Psoas muscle (tissue), 8 donors: ENCODE measurements around the gene RREB1. TPM values are rescaled to one million over a fixed set of nuclear protein-coding genes. Genes with fewer than 3 reads are reported as not detected.

Experiments used
- ATAC-seq, 4 donors: fragments of 200-7000 bp; cut with Tn5 transposase; one replicate each; pipeline ENCODE4 v1.9.1; 2020; ENCODE audit warnings: moderate library complexity in 3 of 4, mild to moderate bottlenecking in 2 of 4
- DNase-seq, 2 donors: peaks; one replicate each; pipeline ENCODE4 v3.0.0-alpha.2; 2020
- H3K27ac ChIP-seq: fragments of 200-600 bp; one replicate; pipeline ENCODE4 v1.8.0; 2022
- H3K27me3 ChIP-seq, 3 donors: fragments of 200-600 bp in 1 of 3; one replicate each; pipeline versions ENCODE4 v1.6.1 to v1.8.0; 2013 to 2022; ENCODE audit warnings: low read length in 2 of 3, mild to moderate bottlenecking in 2 of 3, moderate library complexity in 1 of 3; ENCODE audit not compliant: insufficient read depth in 3 of 3
- H3K36me3 ChIP-seq, 2 donors: fragments of 200-600 bp in 1 of 2; one replicate each; pipeline versions ENCODE4 v1.6.1 to v1.8.0; 2013 to 2022; ENCODE audit warnings: low read depth in 1 of 2, mild to moderate bottlenecking in 1 of 2, moderate library complexity in 1 of 2; ENCODE audit not compliant: insufficient read depth in 1 of 2
- H3K4me1 ChIP-seq: fragments of 200-600 bp; one replicate; pipeline ENCODE4 v1.8.0; 2022
- H3K4me3 ChIP-seq: fragments of 200-600 bp; one replicate; pipeline ENCODE4 v1.8.0; 2022; ENCODE audit warnings: mild to moderate bottlenecking
- H3K9me3 ChIP-seq: fragments of 200-600 bp; one replicate; pipeline ENCODE4 v1.8.0; 2022
- WGBS, 3 donors: extraction: QIAGEN DNeasy Blood & Tissue Kit; methylation state at CpG; one replicate each; pipeline versions ENCODE4 v1.1.6 to v1.1.7; 2013; 5-methylcytosine and 5-hydroxymethylcytosine counted together
- intact Hi-C, 2 donors: fragments of 100-400 bp; cut with DNase I; formaldehyde crosslinking; loops; one replicate each; pipeline versions ENCODE4 v1.11.0 to v1.14.2; 2022
- polyA plus RNA-seq, 3 donors: library from polyadenylated mRNA; stranded (reverse); fragments of 200-250 nt; gene quantifications; one replicate each; pipeline ENCODE4 v1.2.3, GENCODE V29; 2013
- total RNA-seq, 4 donors: library from RNA; stranded (reverse); fragmentation: NEBNext Ultra II Directional in 2 of 4; extraction: Animal tissue kit (Norgen Biotek cat#: 25700) in 2 of 4; gene quantifications; one replicate each; pipeline versions ENCODE4 v1.2.1 to v1.2.4, GENCODE V29; 2021 to 2023
- TF ChIP-seq, protein P1 (sequence below): fragments of 200-600 bp; IDR thresholded peaks from one replicate; pipeline ENCODE4 v1.8.0; 2022; ENCODE audit warnings: antibody characterized with exemption
- donor health status: healthy with polysubstance abuse.
- donor health status: DM: no; HTN: no; CAD: no; lungs with moderate emphysema.
- donor health status: Bipolar disorder and iron deficiency.
- donor health status: healthy.
- donor health status: DM: yes; HTN: yes; CAD: no.
- donor health status: DM: no; HTN: no; CAD: no.
- donor health status: DM: no; HTN: no; CAD: no.
- donor health status: DM: yes; HTN: yes; CAD: no.

RREB1 gene
- total and polyA plus RNA-seq, 7 donors: 4.6 to 49.4 (median 32.7) TPM

DNA sequence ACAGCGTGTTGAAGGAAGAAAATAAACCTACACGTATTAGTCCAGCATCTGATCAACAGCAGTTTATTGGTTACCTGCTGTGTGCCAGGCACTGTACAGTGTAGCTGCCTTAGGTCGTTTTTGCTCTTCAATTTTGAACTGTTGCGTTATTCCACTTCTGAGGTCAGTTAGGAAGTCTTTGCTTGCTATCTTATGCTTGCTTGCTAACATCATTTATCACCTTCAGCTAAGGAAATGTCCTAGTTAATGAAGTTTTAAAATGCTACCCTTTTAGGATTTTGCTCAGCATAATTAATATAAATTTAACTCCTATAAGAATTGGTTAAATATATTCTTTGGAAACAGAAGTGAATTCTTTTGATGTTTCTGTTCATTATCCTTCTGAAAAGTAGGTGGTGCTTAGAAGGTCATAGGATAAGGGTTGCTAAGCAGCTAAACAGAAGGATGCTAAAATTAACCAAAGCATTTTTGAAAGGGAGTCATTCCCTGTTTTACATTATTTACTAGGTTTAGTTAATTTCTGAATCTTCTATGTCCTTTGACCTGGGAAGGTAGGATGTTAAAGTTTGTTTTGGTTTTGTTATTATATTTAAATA is 3.4 kb downstream of the RREB1 start:
- no peak for DNase-seq
- TF ChIP-seq, protein P1, sequence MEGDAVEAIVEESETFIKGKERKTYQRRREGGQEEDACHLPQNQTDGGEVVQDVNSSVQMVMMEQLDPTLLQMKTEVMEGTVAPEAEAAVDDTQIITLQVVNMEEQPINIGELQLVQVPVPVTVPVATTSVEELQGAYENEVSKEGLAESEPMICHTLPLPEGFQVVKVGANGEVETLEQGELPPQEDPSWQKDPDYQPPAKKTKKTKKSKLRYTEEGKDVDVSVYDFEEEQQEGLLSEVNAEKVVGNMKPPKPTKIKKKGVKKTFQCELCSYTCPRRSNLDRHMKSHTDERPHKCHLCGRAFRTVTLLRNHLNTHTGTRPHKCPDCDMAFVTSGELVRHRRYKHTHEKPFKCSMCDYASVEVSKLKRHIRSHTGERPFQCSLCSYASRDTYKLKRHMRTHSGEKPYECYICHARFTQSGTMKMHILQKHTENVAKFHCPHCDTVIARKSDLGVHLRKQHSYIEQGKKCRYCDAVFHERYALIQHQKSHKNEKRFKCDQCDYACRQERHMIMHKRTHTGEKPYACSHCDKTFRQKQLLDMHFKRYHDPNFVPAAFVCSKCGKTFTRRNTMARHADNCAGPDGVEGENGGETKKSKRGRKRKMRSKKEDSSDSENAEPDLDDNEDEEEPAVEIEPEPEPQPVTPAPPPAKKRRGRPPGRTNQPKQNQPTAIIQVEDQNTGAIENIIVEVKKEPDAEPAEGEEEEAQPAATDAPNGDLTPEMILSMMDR: no peak
- peaks cover 48% of the 10 kb centered on the region for H3K4me1 ChIP-seq
- peak overlapping the region; percentile 81 for H3K27ac ChIP-seq
- intact Hi-C loops: loop anchor here (5.0 to 10.0 kb wide), 2 partner anchors 41 to 104 kb away; no protein-coding TSS in a partner anchor
- no peak for ATAC-seq
- no peaks in the 10 kb centered on the region for H3K9me3 ChIP-seq
- WGBS, 3 donors: 62 to 77% (median 66%) methylated on average over 4 of the region's 4 CpGs
- H3K36me3 ChIP-seq: no peaks in the 10 kb centered on the region
- no peak overlapping the region for H3K4me3 ChIP-seq
- H3K27me3 ChIP-seq: no peaks in the 10 kb centered on the region

DNA sequence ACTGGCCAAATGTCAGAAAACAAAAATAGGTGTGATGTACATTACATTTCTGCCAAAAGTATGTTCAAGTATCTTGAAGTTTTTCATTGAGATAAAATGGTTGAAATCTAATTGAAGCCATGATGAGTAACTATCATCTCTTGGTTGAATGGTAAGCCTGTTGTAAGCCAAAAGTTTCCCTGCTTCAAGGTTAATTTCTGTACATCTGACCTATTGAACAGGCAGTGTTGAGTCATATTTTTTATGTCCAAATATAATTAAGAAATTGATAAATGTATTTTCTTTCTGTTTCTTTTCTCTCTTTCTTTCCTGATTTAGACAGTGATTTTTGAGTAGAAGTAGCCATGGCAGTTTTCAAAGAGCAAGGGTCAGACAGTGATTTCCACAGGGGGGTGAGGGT is 4.4 kb downstream of the RREB1 start:
- Histone ChIP-seq H3K9me3 (no peaks in the 10 kb centered on the region), H3K27me3 (no peaks in the 10 kb centered on the region), H3K4me3 (peak overlapping the region; percentile 24), H3K27ac (peak overlapping the region; percentile 81), H3K36me3 (no peaks in the 10 kb centered on the region), H3K4me1 (peaks cover 57% of the 10 kb centered on the region)
- intact Hi-C loops: loop anchor here (5.0 to 10.0 kb wide), 2 partner anchors 40 to 103 kb away; no protein-coding TSS in a partner anchor
- DNase-seq (no peak), ATAC-seq (no peak)
- TF ChIP-seq, protein P1: no peak

DNA sequence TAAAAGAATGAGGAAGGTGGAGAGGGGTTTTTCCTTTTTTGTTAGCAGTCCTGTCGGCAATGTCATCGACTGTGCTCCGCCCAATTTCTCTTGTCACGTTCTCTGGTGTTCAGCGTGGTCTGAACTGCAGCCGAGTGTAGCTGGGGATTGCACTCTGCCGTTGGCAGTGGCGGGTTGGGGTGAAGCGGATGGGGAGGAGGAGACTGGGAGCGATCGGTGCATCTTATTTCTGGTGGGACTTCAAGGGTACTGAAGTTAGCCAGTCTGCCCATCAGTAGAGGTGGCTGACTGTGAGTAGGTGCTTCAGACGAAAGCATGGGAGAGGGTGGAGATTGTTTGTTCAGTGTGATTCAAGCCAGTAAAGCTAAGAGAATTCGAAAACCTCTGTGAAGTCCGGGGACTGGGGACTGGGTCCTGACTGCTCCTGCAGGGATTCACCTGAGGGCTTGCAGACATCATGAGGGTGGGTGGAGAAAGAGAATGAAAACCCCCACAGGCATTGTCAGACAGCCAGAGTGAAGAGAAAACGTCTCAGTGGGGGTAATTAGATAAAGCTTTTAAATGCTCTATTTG is 5.1 kb downstream of the RREB1 start:
- ATAC-seq (peak in 1 of 4 donors; percentile 31), DNase-seq (no peak)
- Histone ChIP-seq H3K36me3 (no peaks in the 10 kb centered on the region), H3K4me1 (peaks cover 57% of the 10 kb centered on the region), H3K4me3 (peak overlapping the region; percentile 24), H3K27ac (peak overlapping the region; percentile 81), H3K9me3 (no peaks in the 10 kb centered on the region), H3K27me3 (no peaks in the 10 kb centered on the region)
- 33 to 54% (median 34%) methylated on average over 15 of the region's 15 CpGs for WGBS, 3 donors
- TF ChIP-seq, protein P1: no peak
- intact Hi-C loops: loop anchor here (5.0 to 10.0 kb wide), 2 partner anchors 39 to 102 kb away; no protein-coding TSS in a partner anchor

GRCh38 chr6:7114744-7115458 is 7.1 kb downstream of the RREB1 start:
- ATAC-seq (peak in 1 of 4 donors; percentile 14), DNase-seq (no peak)
- WGBS, 3 donors: 62 to 81% (median 63%) methylated on average over 9 of the region's 9 CpGs
- H3K27me3 ChIP-seq: no peaks in the 10 kb centered on the region
- no peak overlapping the region for H3K4me3 ChIP-seq
- H3K4me1 ChIP-seq: peaks cover 57% of the 10 kb centered on the region
- intact Hi-C loops: loop anchor here (5.0 to 10.0 kb wide), 2 partner anchors 37 to 100 kb away; no protein-coding TSS in a partner anchor
- TF ChIP-seq, protein P1: no peak
- no peaks in the 10 kb centered on the region for H3K9me3 ChIP-seq
- no peaks in the 10 kb centered on the region for H3K36me3 ChIP-seq
- H3K27ac ChIP-seq: peak overlapping the region; percentile 81
